H1 (cell line): Measurements from ENCODE around the gene C7orf57.

Experiments
- CBX8 ChIP-seq: fragments of 300-800, 300-1000 bp; sonication (generic); IDR thresholded peaks from 2 replicates; pipeline ENCODE4 v1.7.1; 2016; ENCODE audit warnings: low read depth, low read length, borderline replicate concordance
- POLR2A ChIP-seq, 2 experiments: IDR thresholded peaks; 1 replicate in 1 of 2; 2 replicates in 1 of 2; pipeline ENCODE4 v1.6.1; 2011; ENCODE audit warnings: low read depth in 2 of 2, low read length in 2 of 2, mild to moderate bottlenecking in 2 of 2; ENCODE audit errors: control extremely low read depth in 1 of 2
- SP1 ChIP-seq: IDR thresholded peaks from 2 replicates; pipeline ENCODE4 v1.6.1; 2011; ENCODE audit warnings: low read depth, low read length
- USF2 ChIP-seq: IDR thresholded peaks from 2 replicates; pipeline ENCODE4 v1.6.1; 2011; ENCODE audit warnings: low read length, improper control_type of control experiment
- TF ChIP-seq, protein P1 (sequence below), 3 experiments: IDR thresholded peaks; 1 replicate in 2 of 3; 2 replicates in 1 of 3; pipeline versions ENCODE4 v1.5.1 to v1.6.1; 2011; ENCODE audit warnings: low read length in 3 of 3, mild to moderate bottlenecking in 3 of 3, inconsistent platforms in 2 of 3, low read depth in 1 of 3, moderate library complexity in 1 of 3; ENCODE audit not compliant: insufficient read depth in 1 of 3; ENCODE audit errors: control extremely low read depth in 1 of 3

DNA sequence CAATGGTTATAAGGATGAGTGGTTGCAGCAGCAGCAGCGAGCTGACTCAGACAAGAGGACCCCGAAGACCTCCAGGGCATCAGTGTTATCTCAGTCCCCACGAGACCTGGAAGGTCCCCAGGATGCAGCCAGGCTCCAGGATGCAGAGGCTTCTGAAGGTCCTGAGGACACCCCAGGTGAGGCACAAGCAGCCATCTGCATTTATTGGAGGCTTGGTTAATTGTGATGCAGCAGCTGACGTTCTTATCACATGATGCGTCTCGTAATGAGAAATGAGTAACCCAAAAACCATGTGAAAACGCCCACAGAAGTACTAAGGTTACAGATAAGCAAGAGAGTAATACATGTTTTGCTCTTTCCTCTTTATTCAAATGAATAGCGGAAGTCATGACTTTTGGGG is 17.4 kb downstream of the C7orf57 start:
- TF ChIP-seq, protein P1, sequence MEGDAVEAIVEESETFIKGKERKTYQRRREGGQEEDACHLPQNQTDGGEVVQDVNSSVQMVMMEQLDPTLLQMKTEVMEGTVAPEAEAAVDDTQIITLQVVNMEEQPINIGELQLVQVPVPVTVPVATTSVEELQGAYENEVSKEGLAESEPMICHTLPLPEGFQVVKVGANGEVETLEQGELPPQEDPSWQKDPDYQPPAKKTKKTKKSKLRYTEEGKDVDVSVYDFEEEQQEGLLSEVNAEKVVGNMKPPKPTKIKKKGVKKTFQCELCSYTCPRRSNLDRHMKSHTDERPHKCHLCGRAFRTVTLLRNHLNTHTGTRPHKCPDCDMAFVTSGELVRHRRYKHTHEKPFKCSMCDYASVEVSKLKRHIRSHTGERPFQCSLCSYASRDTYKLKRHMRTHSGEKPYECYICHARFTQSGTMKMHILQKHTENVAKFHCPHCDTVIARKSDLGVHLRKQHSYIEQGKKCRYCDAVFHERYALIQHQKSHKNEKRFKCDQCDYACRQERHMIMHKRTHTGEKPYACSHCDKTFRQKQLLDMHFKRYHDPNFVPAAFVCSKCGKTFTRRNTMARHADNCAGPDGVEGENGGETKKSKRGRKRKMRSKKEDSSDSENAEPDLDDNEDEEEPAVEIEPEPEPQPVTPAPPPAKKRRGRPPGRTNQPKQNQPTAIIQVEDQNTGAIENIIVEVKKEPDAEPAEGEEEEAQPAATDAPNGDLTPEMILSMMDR (IDR thresholded peaks at IDR 0.05; ENCODE audit: control extremely low read depth in 1 of 3, insufficient read depth in 1 of 3, low read depth in 1 of 3, low read length in 3 of 3): no peak
- TF ChIP-seq POLR2A (IDR thresholded peaks at IDR 0.05; ENCODE audit: control extremely low read depth in 1 of 2, low read depth in 2 of 2, low read length in 2 of 2) (no peak), SP1 (no peak), USF2 (no peak), CBX8 (no peak)
